C4-2B (cell line): Measurements from ENCODE around the gene TNFRSF1B.

Source experiments
- H3K27ac ChIP-seq: fragments of 450-650 bp; 2 replicates; pipeline ENCODE4 v1.5.1; 2017
- CTCF ChIP-seq: fragments of 450-650 bp; conservative IDR thresholded peaks from 2 replicates; pipeline ENCODE4 v1.5.1; 2017; ENCODE audit warnings: mild to moderate bottlenecking
- ZFX ChIP-seq: fragments of 450-650 bp; IDR thresholded peaks from 2 replicates; pipeline ENCODE4 v1.6.1; 2017

TNFRSF1B gene

GRCh38 chr1:12244078-12244477 is 77.3 kb downstream of the TNFRSF1B start:
- TF ChIP-seq ZFX, result no peak
- no peak; the same call in 1 of the 2 replicates for TF ChIP-seq CTCF
- H3K27ac ChIP-seq, result peak overlapping the region; percentile 9; the same call in 1 of the 2 replicates

GRCh38 chr1:12244585-12244984 is 77.8 kb downstream of the TNFRSF1B start:
- peak overlapping the region; percentile 9; the same call in 1 of the 2 replicates for H3K27ac ChIP-seq
- TF ChIP-seq ZFX, result no peak
- TF ChIP-seq CTCF, result 0 out of 2 replicates have a peak, but pooled peaks have one; percentile 0

GRCh38 chr1:12245116-12245515 is 78.3 kb downstream of the TNFRSF1B start:
- H3K27ac ChIP-seq, result peak overlapping the region; percentile 9; the same call in 1 of the 2 replicates

GRCh38 chr1:12245733-12246132 is 78.9 kb downstream of the TNFRSF1B start:
- H3K27ac ChIP-seq, result no peak overlapping the region
- TF ChIP-seq ZFX, result no peak
- TF ChIP-seq CTCF, result no peak

More at GRCh38 chr1:12245116-12245515, 78.3 kb downstream of the TNFRSF1B start:
- no peak for TF ChIP-seq ZFX
- TF ChIP-seq CTCF, result no peak

GRCh38 chr1:12246584-12246983 is 79.8 kb downstream of the TNFRSF1B start:
- no peak overlapping the region for H3K27ac ChIP-seq
- TF ChIP-seq ZFX, result no peak
- no peak for TF ChIP-seq CTCF

- TF ChIP-seq CTCF (no peak), ZFX (no peak)
- no peak overlapping the region for H3K27ac ChIP-seq
Observed at GRCh38 chr1:12249181-12249580, 82.4 kb downstream of the TNFRSF1B start.

GRCh38 chr1:12249748-12250147 is 83.0 kb downstream of the TNFRSF1B start:
- no peak overlapping the region for H3K27ac ChIP-seq
- TF ChIP-seq ZFX (no peak), CTCF (no peak)
